ENCODE data around the gene TBC1D10A. TPM values are rescaled to one million over a fixed set of nuclear protein-coding genes. Genes with fewer than 3 reads are reported as not detected.

TBC1D10A gene
- total RNA-seq, 1 donor from 2014 or later = 10.6 TPM

GRCh38 chr22:30279932-30280331, 46.8 kb downstream of the TBC1D10A start:
- Mint-ChIP-seq H3K36me3 (ENCODE audit: insufficient read depth) (no peaks in the 10 kb centered on the region), H3K4me3 (ENCODE audit: low read depth) (no peak overlapping the region), H3K4me1 (ENCODE audit: low read depth) (peaks cover 2% of the 10 kb centered on the region), H3K27me3 (peaks cover 13% of the 10 kb centered on the region), H3K9me3 (ENCODE audit: low read depth) (no peaks in the 10 kb centered on the region), H3K27ac (no peak overlapping the region)
- TF ChIP-seq CTCF (IDR thresholded peaks at IDR 0.05; ENCODE audit: unreplicated experiment) = no peak
- DNase-seq (ENCODE audit: low spot score, unreplicated experiment) = no peak

- Mint-ChIP-seq H3K4me3 (ENCODE audit: low read depth) (no peak overlapping the region), H3K36me3 (ENCODE audit: insufficient read depth) (no peaks in the 10 kb centered on the region), H3K4me1 (ENCODE audit: low read depth) (peaks cover 2% of the 10 kb centered on the region), H3K27me3 (peaks cover 16% of the 10 kb centered on the region), H3K27ac (no peak overlapping the region), H3K9me3 (ENCODE audit: low read depth) (no peaks in the 10 kb centered on the region)
- TF ChIP-seq CTCF (IDR thresholded peaks at IDR 0.05; ENCODE audit: unreplicated experiment) = no peak
- DNase-seq (ENCODE audit: low spot score, unreplicated experiment) = no peak
Measured at GRCh38 chr22:30279046-30279788, 47.5 kb downstream of the TBC1D10A start.

- peak overlapping the region; percentile 65 for H3K27ac Mint-ChIP-seq
- TF ChIP-seq CTCF (IDR thresholded peaks at IDR 0.05; ENCODE audit: unreplicated experiment) = no peak
Measured at GRCh38 chr22:30277547-30278344, 49.0 kb downstream of the TBC1D10A start.

GRCh38 chr22:30276039-30276438, 50.7 kb downstream of the TBC1D10A start:
- Mint-ChIP-seq H3K27ac (no peak overlapping the region), H3K27me3 (peaks cover 21% of the 10 kb centered on the region)
- TF ChIP-seq CTCF (IDR thresholded peaks at IDR 0.05; ENCODE audit: unreplicated experiment) = no peak

More at GRCh38 chr22:30277547-30278344, 49.0 kb downstream of the TBC1D10A start:
- Mint-ChIP-seq H3K36me3 (ENCODE audit: insufficient read depth) (no peaks in the 10 kb centered on the region), H3K9me3 (ENCODE audit: low read depth) (no peaks in the 10 kb centered on the region), H3K4me1 (ENCODE audit: low read depth) (peaks cover 2% of the 10 kb centered on the region), H3K27me3 (peaks cover 16% of the 10 kb centered on the region), H3K4me3 (ENCODE audit: low read depth) (no peak overlapping the region)
- no peak for DNase-seq (ENCODE audit: low spot score, unreplicated experiment)

GRCh38 chr22:30275625-30276024, 51.1 kb downstream of the TBC1D10A start:
- H3K36me3 Mint-ChIP-seq (ENCODE audit: insufficient read depth) = no peaks in the 10 kb centered on the region
- peaks cover 21% of the 10 kb centered on the region for H3K27me3 Mint-ChIP-seq
- no peak for TF ChIP-seq CTCF (IDR thresholded peaks at IDR 0.05; ENCODE audit: unreplicated experiment)
- H3K4me1 Mint-ChIP-seq (ENCODE audit: low read depth) = peaks cover 2% of the 10 kb centered on the region
- no peak for DNase-seq (ENCODE audit: low spot score, unreplicated experiment)
- no peaks in the 10 kb centered on the region for H3K9me3 Mint-ChIP-seq (ENCODE audit: low read depth)
- no peak overlapping the region for H3K4me3 Mint-ChIP-seq (ENCODE audit: low read depth)
- no peak overlapping the region for H3K27ac Mint-ChIP-seq

More at GRCh38 chr22:30276039-30276438, 50.7 kb downstream of the TBC1D10A start:
- Mint-ChIP-seq H3K9me3 (ENCODE audit: low read depth) (no peaks in the 10 kb centered on the region), H3K4me3 (ENCODE audit: low read depth) (no peak overlapping the region), H3K36me3 (ENCODE audit: insufficient read depth) (no peaks in the 10 kb centered on the region), H3K4me1 (ENCODE audit: low read depth) (peaks cover 2% of the 10 kb centered on the region)
- DNase-seq (ENCODE audit: low spot score, unreplicated experiment) = no peak
